RWPE1 (cell line): ENCODE results near the gene TOR2A.

Experiments
- CTCF ChIA-PET: fragments of 350-600 bp; sonication (Branson Sonifier 250); formaldehyde crosslinking; extraction: SDS; loops from one replicate; lab custom pipeline; 2021; lab: Yijun Ruan, JAX
- POLR2A ChIA-PET: fragments of 400-600 bp; formaldehyde crosslinking; extraction: SDS; loops from one replicate; lab custom pipeline; 2020; ENCODE audit warnings: antibody characterized with exemption; ENCODE audit not compliant: low non-redundant PET; lab: Yijun Ruan, JAX
- DNase-seq: peaks from one replicate; pipeline ENCODE4 v3.0.0; 2012; ENCODE audit warnings: low spot score
- H3K27ac ChIP-seq: fragments of 450-650 bp; 2 replicates; pipeline ENCODE4 v1.5.1; 2017
- CTCF ChIP-seq: fragments of 450-650 bp; conservative IDR thresholded peaks from 2 replicates; pipeline ENCODE4 v1.5.1; 2017; ENCODE audit warnings: low read depth, mild to moderate bottlenecking

Gene TOR2A

GRCh38 chr9:127773981-127774380 lies 38.9 kb upstream of the TOR2A start:
- TF ChIP-seq CTCF = no peak
- ChIA-PET CTCF (interaction anchor here (0.7 to 0.9 kb wide), 2 partner anchors 9 to 11 kb away, joined by 3 to 4 read pairs; no protein-coding TSS in a partner anchor), POLR2A (no interaction called here)
- H3K27ac ChIP-seq = no peak overlapping the region
- DNase-seq = no peak

GRCh38 chr9:127773272-127773671 lies 38.2 kb upstream of the TOR2A start:
- no peak for TF ChIP-seq CTCF
- ChIA-PET POLR2A (interaction anchor here (1.0 kb wide), 1 partner anchor 13 kb away, joined by 3 read pairs; the partner anchor contains the start of gene CDK9), CTCF (interaction anchor here (0.6 to 0.9 kb wide), 3 partner anchors 10 to 58 kb away, joined by 3 to 4 read pairs (median 4); no protein-coding TSS in a partner anchor)
- H3K27ac ChIP-seq = no peak overlapping the region
- DNase-seq = no peak

- no peak for DNase-seq
- no peak overlapping the region for H3K27ac ChIP-seq
- POLR2A ChIA-PET = interaction anchor here (1.0 kb wide), 1 partner anchor 13 kb away, joined by 3 read pairs; the partner anchor contains the start of gene CDK9
- TF ChIP-seq CTCF = no peak
- CTCF ChIA-PET = interaction anchor here (1.2 kb wide), 1 partner anchor 12 kb away, joined by 4 read pairs; no protein-coding TSS in a partner anchor
Observed at GRCh38 chr9:127772603-127773002, 37.5 kb upstream of the TOR2A start.

GRCh38 chr9:127771570-127772189 lies 36.6 kb upstream of the TOR2A start:
- ChIA-PET CTCF (interaction anchor here (0.6 to 1.2 kb wide), 4 partner anchors 9 to 37 kb away, joined by 3 to 4 read pairs (median 4); partner anchors contain the start of genes CDK9 and TOR2A), POLR2A (interaction anchor here (0.8 to 1.6 kb wide), 3 partner anchors 9 to 37 kb away, joined by 3 to 6 read pairs (median 5); partner anchors contain the start of gene TOR2A)
- H3K27ac ChIP-seq = peak overlapping the region; percentile 61
- DNase-seq = no peak
- TF ChIP-seq CTCF = no peak

GRCh38 chr9:127770905-127771569 lies 35.9 kb upstream of the TOR2A start:
- CTCF ChIA-PET = interaction anchor here (0.6 to 1.2 kb wide), 4 partner anchors 10 to 36 kb away, joined by 3 to 4 read pairs (median 4); partner anchors contain the start of genes CDK9 and TOR2A
- H3K27ac ChIP-seq = peak overlapping the region; percentile 61
- DNase-seq = peak; percentile 100
- POLR2A ChIA-PET = interaction anchor here (0.8 to 1.6 kb wide), 3 partner anchors 9 to 36 kb away, joined by 3 to 6 read pairs (median 5); partner anchors contain the start of gene TOR2A
- TF ChIP-seq CTCF = no peak

- POLR2A ChIA-PET = interaction anchor here (1.6 kb wide), 1 partner anchor 36 kb away, joined by 6 read pairs; the partner anchor contains the start of gene TOR2A
- CTCF ChIA-PET = interaction anchor here (0.7 to 0.9 kb wide), 2 partner anchors 31 to 36 kb away, joined by 4 read pairs; partner anchors contain the start of gene TOR2A
- no peak for TF ChIP-seq CTCF
- H3K27ac ChIP-seq = peak overlapping the region; percentile 61
- no peak for DNase-seq
Observed at GRCh38 chr9:127770583-127770904, 35.5 kb upstream of the TOR2A start.
